Transverse colon (tissue), 4 donors: Measurements from ENCODE around the gene IL17RD.

Experiments used
- CTCF ChIP-seq, 5 experiments: fragments of 200-600 bp in 3 of 5; fragments of 450-650 bp in 2 of 5; sonication (generic) in 3 of 5; IDR thresholded peaks; 1 replicate in 2 of 5; 2 replicates in 3 of 5; pipeline ENCODE4 v1.5.1; 2016 to 2017; ENCODE audit warnings: antibody characterized with exemption in 5 of 5, inconsistent platforms in 3 of 5, mild to moderate bottlenecking in 2 of 5, moderate library complexity in 1 of 5
- EP300 ChIP-seq: sonication (generic); formaldehyde crosslinking; IDR thresholded peaks from one replicate; pipeline ENCODE4 v1.6.1; 2017; ENCODE audit warnings: antibody characterized with exemption, low read depth
- POLR2AphosphoS5 ChIP-seq, 3 donors: sonication (generic); formaldehyde crosslinking; IDR thresholded peaks; one replicate each; pipeline ENCODE4 v1.6.1; 2016; ENCODE audit warnings: antibody characterized with exemption in 3 of 3

- TF ChIP-seq CTCF (IDR thresholded peaks at IDR 0.05), result no peak
- no peak for TF ChIP-seq POLR2AphosphoS5 (IDR thresholded peaks at IDR 0.05)
- no peak for TF ChIP-seq EP300
These were observed 3.0 kb upstream of the IL17RD start for GRCh38 chr3:57168151-57168550.
